Measurements from ENCODE around the gene TMEM170A.

- no peak for TF ChIP-seq IRF3 (IDR thresholded peaks at IDR 0.05)
- no peak for TF ChIP-seq REST (IDR thresholded peaks at IDR 0.05; ENCODE audit: low read depth, low read length)
- no peak for TF ChIP-seq EZH2 (IDR thresholded peaks at IDR 0.05; ENCODE audit: borderline replicate concordance, control insufficient read depth, low read depth, low read length)
- TF ChIP-seq TCF7 (IDR thresholded peaks at IDR 0.05; ENCODE audit: borderline replicate concordance), result no peak
- peak; percentile 18; the same call in 1 of the 2 replicates for TF ChIP-seq POLR2A (IDR thresholded peaks at IDR 0.05; ENCODE audit: low read depth, low read length)
- no peak for TF ChIP-seq CEBPB (IDR thresholded peaks at IDR 0.05; ENCODE audit: borderline replicate concordance in 1 of 2, low read depth in 2 of 2, low read length in 2 of 2)
- TF ChIP-seq MYC (IDR thresholded peaks at IDR 0.05; ENCODE audit: insufficient read depth, insufficient read length, insufficient replicate concordance, low read length, severe bottlenecking), result no peak
- TF ChIP-seq POLR2AphosphoS5 (IDR thresholded peaks at IDR 0.05; ENCODE audit: low read length), result no peak
- TF ChIP-seq PRDM15 (CRISPR knock-in tag; IDR thresholded peaks at IDR 0.05), result no peak
- TF ChIP-seq RAD21 (IDR thresholded peaks at IDR 0.05; ENCODE audit: insufficient read depth, low read depth, low read length), result no peak
- TF ChIP-seq BCL11A (IDR thresholded peaks at IDR 0.05; ENCODE audit: low read depth, low read length), result no peak
- TF ChIP-seq CTCF (IDR thresholded peaks at IDR 0.05 in 2 of 3, conservative IDR thresholded peaks at IDR 0.05 in 1 of 3; ENCODE audit: control insufficient read depth in 2 of 3, extremely low read depth in 1 of 3, insufficient read depth in 1 of 3, low read depth in 3 of 3, low read length in 3 of 3), result no peak
- TF ChIP-seq NFXL1 (IDR thresholded peaks at IDR 0.05; ENCODE audit: borderline replicate concordance), result no peak
Observed at GRCh38 chr16:75486014-75486675, 21.7 kb upstream of the TMEM170A start.
